GM13976 (cell line): Measurements from ENCODE around the gene SLC1A7.
"Not testable (repeated sequence)": the region's sequence is repeated elsewhere in the genome, so short reads cannot be mapped to it uniquely, and the experiment has no call there.

Source experiments
- DNase-seq: peaks from one replicate; pipeline ENCODE4 v3.0.0; 2012; ENCODE audit warnings: low spot score
- CTCF ChIP-seq: IDR thresholded peaks from 2 replicates; pipeline ENCODE4 v1.5.1; 2012; ENCODE audit warnings: borderline replicate concordance, mild to moderate bottlenecking; ENCODE audit not compliant: insufficient read depth; ENCODE audit errors: extremely low read depth, missing control alignments, control extremely low read depth
- in situ Hi-C: fragments of 300-500 bp; cut with MboI; formaldehyde crosslinking; loops from one replicate; pipeline ENCODE4 v1.12.0; 2022; ENCODE audit warnings: low sequenced_read_pairs, mixed read lengths, inconsistent platforms; ENCODE audit not compliant: unreplicated experiment

Gene SLC1A7

DNA sequence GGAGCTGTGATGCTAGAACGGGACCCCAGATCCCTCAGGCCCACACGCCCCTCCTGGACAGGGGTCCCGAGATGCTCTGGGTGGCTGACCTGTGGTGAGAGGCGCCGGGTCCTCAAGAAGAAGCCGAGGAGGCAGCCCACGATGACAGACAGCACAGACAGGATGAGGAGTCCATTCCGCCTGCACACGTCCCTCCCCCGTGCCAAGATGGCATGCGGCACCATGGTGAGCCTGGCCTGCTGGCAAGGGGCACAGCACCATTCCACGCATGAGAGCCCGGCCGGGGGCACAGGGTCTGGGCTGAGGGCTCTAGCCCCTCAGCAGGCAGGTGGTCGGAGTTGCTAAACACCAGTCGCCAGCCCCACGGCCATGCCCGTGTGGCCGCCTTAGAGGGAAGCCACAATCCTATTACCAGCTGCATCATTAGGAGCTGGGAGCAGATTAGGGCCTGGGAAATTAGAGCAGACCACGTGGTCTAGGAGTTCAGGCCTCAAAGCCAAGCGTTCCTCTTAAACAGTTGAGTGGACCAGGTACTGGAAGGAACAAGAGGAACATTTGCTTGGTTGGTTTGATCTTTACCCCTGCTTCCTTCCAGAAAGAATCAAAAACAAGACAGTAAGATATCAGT is at the start of gene SLC1A7:
Gene SLC1A7, minus strand, starts transcription at position 413 of the 628 bp plus-strand sequence. Its CDS starts 189 bp downstream, at position 224.
- in situ Hi-C loops, result no loop called here
- no peak for DNase-seq
- TF ChIP-seq CTCF, result no peak

GRCh38 chr1:53190210-53190611 is 47.8 kb upstream of the SLC1A7 start:
- no peak for TF ChIP-seq CTCF
- in situ Hi-C loops, result loop anchor here (25.0 kb wide), 2 partner anchors 278 to 478 kb away; partner anchors contain the start of gene ECHDC2
- no peak for DNase-seq

DNA sequence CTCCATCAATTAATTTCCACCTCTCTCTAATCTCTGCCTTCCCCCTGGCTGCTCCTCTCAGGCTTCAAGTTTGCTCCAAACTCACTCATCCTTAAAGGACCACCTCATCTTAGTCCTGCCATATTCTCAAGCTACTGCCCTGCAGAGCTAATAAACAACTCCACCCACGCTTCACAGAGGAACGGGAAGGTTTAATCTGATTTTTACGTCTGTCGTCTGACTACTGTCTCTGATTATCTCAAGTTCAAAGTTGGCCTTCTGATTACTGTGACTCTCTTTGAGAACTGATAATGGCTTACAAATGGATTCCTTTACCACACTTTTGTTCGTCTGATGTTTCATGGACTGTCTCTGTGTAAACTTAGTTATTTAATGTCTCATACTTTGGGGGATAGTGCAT is 46.6 kb upstream of the SLC1A7 start:
- no peak for DNase-seq
- in situ Hi-C loops, result loop anchor here (25.0 kb wide), 2 partner anchors 277 to 477 kb away; partner anchors contain the start of gene ECHDC2
- no peak for TF ChIP-seq CTCF

- in situ Hi-C loops, result loop anchor here (25.0 kb wide), 2 partner anchors 276 to 476 kb away; partner anchors contain the start of gene ECHDC2
- DNase-seq, result no peak
- TF ChIP-seq CTCF, result no peak
Measured at GRCh38 chr1:53188099-53188498, 45.7 kb upstream of the SLC1A7 start.

DNA sequence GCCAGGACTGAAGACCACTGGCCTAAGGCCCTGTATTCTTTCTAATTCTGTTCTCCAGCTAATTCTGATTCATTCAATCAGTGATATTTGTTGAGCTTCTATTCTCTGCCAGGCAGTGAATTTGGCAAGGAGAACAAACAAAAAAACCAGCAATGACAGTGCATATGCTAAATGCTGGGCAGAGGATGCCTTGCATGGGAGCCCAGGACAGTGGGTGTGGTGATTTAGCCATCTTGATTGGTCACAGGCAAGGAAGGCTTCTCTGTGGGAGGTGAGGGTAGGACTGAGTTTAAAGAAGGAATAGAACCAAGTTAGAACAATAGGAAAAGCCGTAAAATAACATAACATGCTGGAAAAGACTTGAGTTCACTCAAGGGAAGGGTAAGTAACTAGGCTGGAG is 45.0 kb upstream of the SLC1A7 start:
- no peak for TF ChIP-seq CTCF
- DNase-seq, result no peak
- in situ Hi-C loops, result loop anchor here (25.0 kb wide), 2 partner anchors 275 to 475 kb away; partner anchors contain the start of gene ECHDC2

GRCh38 chr1:53186533-53186932 is 44.1 kb upstream of the SLC1A7 start:
- DNase-seq, result no peak
- in situ Hi-C loops, result loop anchor here (25.0 kb wide), 2 partner anchors 274 to 474 kb away; partner anchors contain the start of gene ECHDC2
- no peak for TF ChIP-seq CTCF

DNA sequence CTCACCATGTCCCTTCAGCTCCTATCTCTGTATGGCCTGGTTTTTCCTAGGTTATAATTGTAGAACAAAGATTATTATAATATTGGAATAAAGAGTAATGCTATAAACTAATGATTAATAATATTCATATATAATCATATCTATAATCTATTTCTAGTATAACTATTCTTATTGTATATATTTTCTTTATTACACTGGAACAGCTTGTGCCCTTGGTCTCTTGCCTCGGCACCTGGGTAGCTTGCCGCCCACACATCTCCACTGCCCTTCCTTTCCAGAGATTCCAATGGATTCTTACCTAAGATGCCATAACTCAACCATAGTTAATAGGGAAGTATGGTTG is 43.5 kb upstream of the SLC1A7 start:
- not testable (repeated sequence) for DNase-seq
- in situ Hi-C loops, result loop anchor here (25.0 kb wide), 2 partner anchors 274 to 474 kb away; partner anchors contain the start of gene ECHDC2
